Measurements from ENCODE around the gene GMFB.

DNA sequence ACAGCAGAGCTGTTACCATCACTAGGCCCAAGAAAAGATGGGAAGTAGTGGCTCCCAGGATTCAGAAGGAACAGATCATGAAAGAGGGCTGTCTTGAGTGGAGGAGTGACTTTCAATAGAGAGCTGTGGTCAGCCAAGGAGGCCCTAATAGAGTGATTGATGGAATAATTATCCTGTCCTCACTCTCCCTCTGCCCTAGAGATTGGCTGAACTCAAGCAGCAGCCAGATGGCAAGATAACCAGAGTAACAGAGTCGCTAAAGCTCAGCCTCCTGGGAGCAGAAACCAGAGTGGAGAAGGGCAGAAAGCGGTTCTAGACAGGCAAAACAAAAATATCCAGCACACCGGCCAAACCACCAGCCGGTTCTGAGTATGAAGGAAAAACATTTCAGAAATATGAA is 23.1 kb downstream of the GMFB start:
- TF ChIP-seq EZH2phosphoT487 (IDR thresholded peaks at IDR 0.05; ENCODE audit: unreplicated experiment) (no peak), EZH2 (IDR thresholded peaks at IDR 0.05; ENCODE audit: low read depth, unreplicated experiment) (no peak), POLR2AphosphoS5 (IDR thresholded peaks at IDR 0.05; ENCODE audit: low read depth) (no peak), ETS1 (IDR thresholded peaks at IDR 0.05) (no peak)
- TF ChIP-seq, protein P1, sequence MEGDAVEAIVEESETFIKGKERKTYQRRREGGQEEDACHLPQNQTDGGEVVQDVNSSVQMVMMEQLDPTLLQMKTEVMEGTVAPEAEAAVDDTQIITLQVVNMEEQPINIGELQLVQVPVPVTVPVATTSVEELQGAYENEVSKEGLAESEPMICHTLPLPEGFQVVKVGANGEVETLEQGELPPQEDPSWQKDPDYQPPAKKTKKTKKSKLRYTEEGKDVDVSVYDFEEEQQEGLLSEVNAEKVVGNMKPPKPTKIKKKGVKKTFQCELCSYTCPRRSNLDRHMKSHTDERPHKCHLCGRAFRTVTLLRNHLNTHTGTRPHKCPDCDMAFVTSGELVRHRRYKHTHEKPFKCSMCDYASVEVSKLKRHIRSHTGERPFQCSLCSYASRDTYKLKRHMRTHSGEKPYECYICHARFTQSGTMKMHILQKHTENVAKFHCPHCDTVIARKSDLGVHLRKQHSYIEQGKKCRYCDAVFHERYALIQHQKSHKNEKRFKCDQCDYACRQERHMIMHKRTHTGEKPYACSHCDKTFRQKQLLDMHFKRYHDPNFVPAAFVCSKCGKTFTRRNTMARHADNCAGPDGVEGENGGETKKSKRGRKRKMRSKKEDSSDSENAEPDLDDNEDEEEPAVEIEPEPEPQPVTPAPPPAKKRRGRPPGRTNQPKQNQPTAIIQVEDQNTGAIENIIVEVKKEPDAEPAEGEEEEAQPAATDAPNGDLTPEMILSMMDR (conservative IDR thresholded peaks at IDR 0.05; ENCODE audit: low read depth in 2 of 2) = no peak
- TF ChIP-seq, protein P2, sequence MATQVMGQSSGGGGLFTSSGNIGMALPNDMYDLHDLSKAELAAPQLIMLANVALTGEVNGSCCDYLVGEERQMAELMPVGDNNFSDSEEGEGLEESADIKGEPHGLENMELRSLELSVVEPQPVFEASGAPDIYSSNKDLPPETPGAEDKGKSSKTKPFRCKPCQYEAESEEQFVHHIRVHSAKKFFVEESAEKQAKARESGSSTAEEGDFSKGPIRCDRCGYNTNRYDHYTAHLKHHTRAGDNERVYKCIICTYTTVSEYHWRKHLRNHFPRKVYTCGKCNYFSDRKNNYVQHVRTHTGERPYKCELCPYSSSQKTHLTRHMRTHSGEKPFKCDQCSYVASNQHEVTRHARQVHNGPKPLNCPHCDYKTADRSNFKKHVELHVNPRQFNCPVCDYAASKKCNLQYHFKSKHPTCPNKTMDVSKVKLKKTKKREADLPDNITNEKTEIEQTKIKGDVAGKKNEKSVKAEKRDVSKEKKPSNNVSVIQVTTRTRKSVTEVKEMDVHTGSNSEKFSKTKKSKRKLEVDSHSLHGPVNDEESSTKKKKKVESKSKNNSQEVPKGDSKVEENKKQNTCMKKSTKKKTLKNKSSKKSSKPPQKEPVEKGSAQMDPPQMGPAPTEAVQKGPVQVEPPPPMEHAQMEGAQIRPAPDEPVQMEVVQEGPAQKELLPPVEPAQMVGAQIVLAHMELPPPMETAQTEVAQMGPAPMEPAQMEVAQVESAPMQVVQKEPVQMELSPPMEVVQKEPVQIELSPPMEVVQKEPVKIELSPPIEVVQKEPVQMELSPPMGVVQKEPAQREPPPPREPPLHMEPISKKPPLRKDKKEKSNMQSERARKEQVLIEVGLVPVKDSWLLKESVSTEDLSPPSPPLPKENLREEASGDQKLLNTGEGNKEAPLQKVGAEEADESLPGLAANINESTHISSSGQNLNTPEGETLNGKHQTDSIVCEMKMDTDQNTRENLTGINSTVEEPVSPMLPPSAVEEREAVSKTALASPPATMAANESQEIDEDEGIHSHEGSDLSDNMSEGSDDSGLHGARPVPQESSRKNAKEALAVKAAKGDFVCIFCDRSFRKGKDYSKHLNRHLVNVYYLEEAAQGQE (IDR thresholded peaks at IDR 0.05; ENCODE audit: unreplicated experiment) = no peak

All from GM23338 (cell line).